ENCODE results near the gene CCDC18. TPM values are rescaled to one million over a fixed set of nuclear protein-coding genes. Genes with fewer than 3 reads are reported as not detected.
"Not testable (repeated sequence)": the region's sequence is repeated elsewhere in the genome, so short reads cannot be mapped to it uniquely, and the experiment has no call there.

The CCDC18 gene
- total RNA-seq, 1 experiment from 2014 or later: 10.5 TPM

DNA sequence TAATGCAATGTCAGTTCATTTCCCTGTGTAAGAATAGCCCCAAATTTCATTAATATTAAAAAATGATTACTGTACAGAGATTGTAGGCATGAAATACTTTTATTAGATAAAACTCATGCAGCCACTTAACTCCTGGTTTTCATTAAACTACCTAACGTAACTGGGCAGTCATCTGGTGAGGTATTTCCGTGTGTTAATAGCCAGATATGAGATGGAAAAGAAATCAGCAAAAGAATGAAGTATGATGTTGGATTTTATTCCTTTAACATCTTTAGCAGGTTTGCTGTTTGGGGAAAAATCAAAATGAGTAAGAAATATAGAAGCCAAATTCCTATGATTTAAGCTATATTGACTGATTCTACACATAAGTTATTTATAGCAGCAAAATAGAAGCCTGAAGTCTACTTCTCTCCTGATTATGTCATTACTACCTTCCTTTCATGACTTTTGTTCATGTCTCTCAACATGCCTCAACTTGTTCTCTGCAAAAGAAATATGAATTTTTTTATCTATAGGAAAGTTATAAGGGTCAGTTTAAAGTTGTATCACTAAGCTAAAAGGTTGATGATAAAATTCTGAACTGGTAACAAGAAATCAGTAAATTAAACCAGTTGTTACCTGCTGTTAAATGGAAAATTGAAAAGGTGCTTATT is 42.6 kb downstream of the CCDC18 start:
- DNase-seq (ENCODE audit: extremely low read depth, low read depth): no peak

- no peak for DNase-seq (ENCODE audit: extremely low read depth, low read depth)
Observed at GRCh38 chr1:93235261-93235660, 54.7 kb downstream of the CCDC18 start.

GRCh38 chr1:93237021-93237420 is 56.5 kb downstream of the CCDC18 start:
- no peak for DNase-seq (ENCODE audit: extremely low read depth, low read depth)

DNA sequence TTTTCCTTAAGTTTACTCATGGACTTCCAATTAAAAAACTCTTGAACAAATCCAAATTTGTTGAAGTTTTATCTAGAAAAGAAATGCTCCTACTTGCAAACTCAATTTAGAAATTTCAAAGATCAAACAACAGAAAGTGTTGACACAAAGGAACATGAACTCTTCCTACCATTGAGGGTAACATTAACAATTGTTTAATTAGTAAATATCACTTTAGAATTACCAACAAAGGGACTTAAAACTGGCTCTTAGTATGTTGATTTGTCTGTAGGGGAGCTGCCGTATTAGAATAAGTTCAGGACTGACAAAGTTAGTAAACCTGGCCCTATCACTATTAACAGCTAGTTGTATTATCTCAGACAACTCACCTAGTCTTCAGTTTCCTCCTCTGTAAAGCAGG is 57.9 kb downstream of the CCDC18 start:
- no peak for DNase-seq (ENCODE audit: extremely low read depth, low read depth)

- DNase-seq (ENCODE audit: extremely low read depth, low read depth): no peak
Observed at GRCh38 chr1:93239863-93240262, 59.3 kb downstream of the CCDC18 start.

GRCh38 chr1:93243233-93243632 is 62.7 kb downstream of the CCDC18 start:
- not testable (repeated sequence) for DNase-seq (ENCODE audit: extremely low read depth, low read depth)

- DNase-seq (ENCODE audit: extremely low read depth, low read depth): no peak
Observed at GRCh38 chr1:93244298-93245069, 64.0 kb downstream of the CCDC18 start.

GRCh38 chr1:93251966-93252365 is 71.4 kb downstream of the CCDC18 start:
- no peak for DNase-seq (ENCODE audit: extremely low read depth, low read depth)

DNA sequence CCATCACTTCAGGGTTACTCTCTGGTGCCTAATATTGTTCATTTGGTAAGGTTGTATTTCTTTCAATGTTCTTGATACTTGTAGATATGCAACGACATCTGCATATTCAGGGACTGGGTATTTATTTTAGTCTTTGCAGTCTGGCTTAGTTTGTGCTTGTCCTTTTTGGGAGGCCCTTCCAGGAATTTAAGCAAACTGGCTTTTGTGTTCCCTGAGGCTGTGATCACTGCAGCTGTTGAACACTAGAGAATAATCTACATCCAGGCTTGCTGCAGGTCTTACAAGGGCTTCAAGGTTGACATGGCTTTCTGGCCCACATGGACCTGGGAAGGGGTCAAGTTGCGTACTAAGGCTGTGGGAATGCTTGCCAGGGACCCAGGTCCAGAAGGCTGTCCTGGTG is 72.1 kb downstream of the CCDC18 start:
- DNase-seq (ENCODE audit: extremely low read depth, low read depth): no peak

GRCh38 chr1:93253516-93253915 is 73.0 kb downstream of the CCDC18 start:
- no peak for DNase-seq (ENCODE audit: extremely low read depth, low read depth)

- DNase-seq (ENCODE audit: extremely low read depth, low read depth): no peak
Observed at GRCh38 chr1:93255222-93256079, 74.9 kb downstream of the CCDC18 start.

DNA sequence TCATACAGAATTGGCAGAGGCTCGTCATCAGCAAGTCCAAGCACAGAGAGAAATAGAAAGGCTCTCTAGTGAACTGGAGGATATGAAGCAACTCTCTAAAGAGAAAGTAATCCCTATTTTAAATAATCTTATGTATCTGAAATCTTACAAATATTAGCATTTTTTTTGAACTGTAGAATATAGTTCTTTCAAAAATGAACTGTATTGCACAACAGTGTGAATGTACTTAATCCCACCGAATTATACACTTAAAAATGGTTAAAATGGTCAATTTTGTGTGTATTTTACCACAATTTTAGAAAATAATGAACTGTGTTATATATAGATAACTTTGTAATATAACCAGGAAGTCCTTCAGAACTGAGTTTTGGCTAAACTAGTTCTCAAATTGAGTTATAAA is 75.9 kb downstream of the CCDC18 start:
- DNase-seq (ENCODE audit: extremely low read depth, low read depth): no peak

DNA sequence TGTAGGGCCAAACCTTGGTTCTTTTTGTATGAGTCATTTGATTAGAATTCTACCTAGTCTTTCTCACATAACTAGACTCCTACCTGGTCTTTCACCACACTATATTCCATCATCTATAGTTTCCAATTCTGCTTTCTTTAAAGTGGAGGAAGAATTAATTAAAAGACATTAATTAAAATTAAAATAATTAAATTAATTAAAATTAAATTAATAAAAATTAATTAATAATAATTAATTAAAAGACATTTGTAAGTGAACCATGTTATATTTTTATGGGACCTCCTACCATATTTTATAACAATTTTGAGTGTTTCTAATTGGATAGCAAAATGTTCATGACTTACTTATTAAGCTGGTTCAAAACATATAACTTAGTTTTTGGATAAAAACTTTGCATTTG is 77.4 kb downstream of the CCDC18 start:
- DNase-seq (ENCODE audit: extremely low read depth, low read depth): no peak

DNA sequence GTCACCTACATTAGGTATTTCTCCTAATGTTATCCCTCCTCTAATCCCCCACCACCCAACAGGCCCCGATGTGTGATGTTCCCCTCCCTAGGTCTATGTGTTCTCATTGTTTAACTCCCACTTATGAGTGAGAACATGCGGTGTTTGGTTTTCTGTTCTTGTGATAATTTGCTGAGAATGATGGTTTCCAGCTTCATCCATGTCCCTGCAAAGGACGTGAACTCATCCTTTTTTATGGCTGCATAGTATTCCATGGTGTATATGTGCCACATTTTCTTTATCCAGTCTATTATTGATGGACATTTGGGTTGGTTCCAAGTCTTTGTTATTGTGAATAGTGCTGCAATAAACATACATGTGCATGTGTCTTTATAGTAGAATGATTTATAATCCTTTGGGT is 80.2 kb downstream of the CCDC18 start:
- not testable (repeated sequence) for DNase-seq (ENCODE audit: extremely low read depth, low read depth)

DNA sequence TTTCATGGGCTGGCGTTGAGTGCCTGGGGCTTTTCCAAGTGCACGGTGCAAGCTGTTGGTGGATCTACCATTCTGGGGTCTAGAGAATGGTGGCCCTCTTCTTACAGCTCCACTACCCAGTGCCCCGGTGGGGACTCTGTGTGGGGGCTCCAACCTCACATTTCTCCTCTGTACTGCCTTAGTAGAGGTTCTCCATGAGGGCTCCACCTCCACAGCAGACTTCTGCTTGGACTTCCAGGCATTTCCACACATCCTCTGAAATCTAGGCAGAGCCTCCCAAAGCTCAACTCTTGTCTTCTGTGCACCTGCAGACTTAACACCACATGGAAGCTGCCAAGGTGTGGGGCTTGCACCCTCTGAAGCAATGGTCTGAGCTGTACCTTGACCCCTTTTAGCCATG is 82.1 kb downstream of the CCDC18 start:
- no peak for DNase-seq (ENCODE audit: extremely low read depth, low read depth)

GRCh38 chr1:93268888-93269287 is 88.4 kb downstream of the CCDC18 start:
- DNase-seq (ENCODE audit: extremely low read depth, low read depth): not testable (repeated sequence)

DNA sequence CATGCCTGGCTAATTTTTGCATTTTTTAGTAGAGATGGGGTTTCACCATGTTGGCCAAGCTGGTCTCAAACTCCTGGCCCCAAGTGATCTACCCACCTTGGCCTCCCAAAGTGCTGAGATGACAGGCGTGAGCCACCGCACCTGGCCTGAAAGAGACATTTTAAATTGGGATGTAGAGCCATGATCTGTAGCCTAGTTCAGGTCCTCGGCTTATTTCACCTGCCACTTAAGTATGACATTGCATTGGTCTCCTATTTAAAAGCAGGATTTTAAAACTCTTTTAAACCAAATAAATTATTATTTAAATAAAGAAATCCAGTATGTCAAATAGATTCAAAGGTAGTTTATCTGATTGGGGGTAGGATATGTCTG is 94.7 kb downstream of the CCDC18 start:
- DNase-seq (ENCODE audit: extremely low read depth, low read depth): not testable (repeated sequence)

GRCh38 chr1:93275634-93276295 is 95.2 kb downstream of the CCDC18 start:
- no peak for DNase-seq (ENCODE audit: extremely low read depth, low read depth)

- DNase-seq (ENCODE audit: extremely low read depth, low read depth): not testable (repeated sequence)
Observed at GRCh38 chr1:93277530-93277929, 97.0 kb downstream of the CCDC18 start.

- no peak for DNase-seq (ENCODE audit: extremely low read depth, low read depth)
Observed at GRCh38 chr1:93283496-93283895, 103.0 kb downstream of the CCDC18 start.

- DNase-seq (ENCODE audit: extremely low read depth, low read depth): no peak
Observed at GRCh38 chr1:93288558-93288957, 108.0 kb downstream of the CCDC18 start.

All from NCI-H460 (cell line).